OCI-LY3 (cell line): ENCODE measurements around the gene STK32C.

ENCODE experiments used
- H2AFZ ChIP-seq: fragments of 200-600, 300-600 bp; shearing (Covaris generic); 2 replicates; pipeline ENCODE4 v1.6.0; 2014; ENCODE audit warnings: antibody characterized with exemption, low read depth, low read length
- H3K27ac ChIP-seq: fragments of 200-600, 300-600 bp; sonication (generic); 2 replicates; pipeline ENCODE4 v1.5.1; 2014; ENCODE audit warnings: mild to moderate bottlenecking, low read length, moderate library complexity, mixed read lengths
- H3K27me3 ChIP-seq: fragments of 200-600, 300-600 bp; sonication (generic); 2 replicates; pipeline ENCODE4 v1.6.1; 2014; ENCODE audit warnings: low read depth, low read length, mixed read lengths
- H3K36me3 ChIP-seq: fragments of 200-600, 300-600 bp; sonication (generic); replicated peaks from 2 replicates; pipeline ENCODE3; 2014; ENCODE audit warnings: low read depth, low read length, mixed read lengths
- H3K4me1 ChIP-seq: fragments of 300-600, 200-600 bp; sonication (generic); 2 replicates; pipeline ENCODE4 v1.6.1; 2014; ENCODE audit warnings: low read length, mixed read lengths
- H3K4me2 ChIP-seq: fragments of 200-600, 300-600 bp; sonication (generic); 2 replicates; pipeline ENCODE4 v1.6.1; 2014; ENCODE audit warnings: low read length, mixed read lengths
- H3K4me3 ChIP-seq: fragments of 300-600, 200-600 bp; sonication (generic); 2 replicates; pipeline ENCODE4 v1.5.1; 2014; ENCODE audit warnings: antibody characterized with exemption, mild to moderate bottlenecking, low read length, moderate library complexity
- H3K79me2 ChIP-seq: fragments of 300-600, 200-600 bp; shearing (Covaris generic); 2 replicates; pipeline ENCODE4 v1.6.1; 2014; ENCODE audit warnings: mild to moderate bottlenecking, low read length, mixed read lengths
- H3K9ac ChIP-seq: fragments of 300-600, 200-600 bp; shearing (Covaris generic); 2 replicates; pipeline ENCODE4 v1.6.0; 2014; ENCODE audit warnings: mild to moderate bottlenecking, low read length, moderate library complexity
- H3K9me3 ChIP-seq: fragments of 200-600, 300-600 bp; shearing (Covaris generic); 2 replicates; pipeline ENCODE4 v1.6.1; 2014; ENCODE audit warnings: low read length, mixed read lengths; ENCODE audit not compliant: insufficient read depth
- H4K20me1 ChIP-seq: fragments of 200-600, 300-600 bp; sonication (generic); 2 replicates; pipeline ENCODE4 v1.6.1; 2016; ENCODE audit warnings: low read length, mixed read lengths; ENCODE audit not compliant: insufficient read depth
- CTCF ChIP-seq: fragments of 200-600, 300-600 bp; sonication (generic); IDR thresholded peaks from 2 replicates; pipeline ENCODE4 v1.5.1; 2014; ENCODE audit warnings: antibody characterized with exemption, low read length, low read depth
- EZH2phosphoT487 ChIP-seq: fragments of 200-600 bp; shearing (Covaris generic); IDR thresholded peaks from 2 replicates; pipeline ENCODE4 v1.6.1; 2018; ENCODE audit warnings: antibody characterized with exemption, mixed run types, low read depth

STK32C gene

GRCh38 chr10:132229096-132229495 is 78.7 kb downstream of the STK32C start:
- no peak overlapping the region for H3K9ac ChIP-seq
- H3K9me3 ChIP-seq, result no peaks in the 10 kb centered on the region
- TF ChIP-seq CTCF (no peak), EZH2phosphoT487 (no peak)
- H3K36me3 ChIP-seq, result no peaks in the 10 kb centered on the region
- no peaks in the 10 kb centered on the region for H4K20me1 ChIP-seq
- no peak overlapping the region for H3K4me3 ChIP-seq
- H3K4me2 ChIP-seq, result no peak overlapping the region
- H2AFZ ChIP-seq, result no peak overlapping the region
- no peaks in the 10 kb centered on the region for H3K79me2 ChIP-seq
- H3K4me1 ChIP-seq, result peaks cover 13% of the 10 kb centered on the region
- H3K27ac ChIP-seq, result no peak overlapping the region
- no peaks in the 10 kb centered on the region for H3K27me3 ChIP-seq

- no peaks in the 10 kb centered on the region for H3K27me3 ChIP-seq
- no peak overlapping the region for H3K9ac ChIP-seq
- no peak overlapping the region for H3K27ac ChIP-seq
- H2AFZ ChIP-seq, result no peak overlapping the region
- no peak for TF ChIP-seq EZH2phosphoT487
- TF ChIP-seq CTCF, result no peak
- no peaks in the 10 kb centered on the region for H3K9me3 ChIP-seq
- no peaks in the 10 kb centered on the region for H4K20me1 ChIP-seq
- no peak overlapping the region for H3K4me3 ChIP-seq
- H3K79me2 ChIP-seq, result no peaks in the 10 kb centered on the region
- H3K4me2 ChIP-seq, result no peak overlapping the region
- H3K4me1 ChIP-seq, result peaks cover 13% of the 10 kb centered on the region
- H3K36me3 ChIP-seq, result no peaks in the 10 kb centered on the region
These were observed 79.1 kb downstream of the STK32C start for GRCh38 chr10:132228616-132229015.

GRCh38 chr10:132227851-132228390 is 79.8 kb downstream of the STK32C start:
- H4K20me1 ChIP-seq, result no peaks in the 10 kb centered on the region
- H3K27ac ChIP-seq, result no peak overlapping the region
- no peak overlapping the region for H2AFZ ChIP-seq
- H3K9me3 ChIP-seq, result no peaks in the 10 kb centered on the region
- H3K9ac ChIP-seq, result no peak overlapping the region
- no peaks in the 10 kb centered on the region for H3K27me3 ChIP-seq
- TF ChIP-seq CTCF, result no peak
- no peak for TF ChIP-seq EZH2phosphoT487
- no peaks in the 10 kb centered on the region for H3K36me3 ChIP-seq
- H3K79me2 ChIP-seq, result no peaks in the 10 kb centered on the region
- H3K4me2 ChIP-seq, result no peak overlapping the region
- H3K4me3 ChIP-seq, result no peak overlapping the region
- peaks cover 12% of the 10 kb centered on the region for H3K4me1 ChIP-seq

- H3K9ac ChIP-seq, result no peak overlapping the region
- H2AFZ ChIP-seq, result no peak overlapping the region
- no peaks in the 10 kb centered on the region for H3K79me2 ChIP-seq
- H3K36me3 ChIP-seq, result no peaks in the 10 kb centered on the region
- H3K4me2 ChIP-seq, result no peak overlapping the region
- H4K20me1 ChIP-seq, result no peaks in the 10 kb centered on the region
- no peak overlapping the region for H3K27ac ChIP-seq
- H3K9me3 ChIP-seq, result no peaks in the 10 kb centered on the region
- H3K27me3 ChIP-seq, result no peaks in the 10 kb centered on the region
- TF ChIP-seq EZH2phosphoT487 (no peak), CTCF (no peak)
- H3K4me1 ChIP-seq, result peaks cover under 1% of the 10 kb centered on the region
- H3K4me3 ChIP-seq, result no peak overlapping the region
These were observed 81.0 kb downstream of the STK32C start for GRCh38 chr10:132226586-132227405.
